ENCODE data around the gene TFAP2A.

Gene TFAP2A

DNA sequence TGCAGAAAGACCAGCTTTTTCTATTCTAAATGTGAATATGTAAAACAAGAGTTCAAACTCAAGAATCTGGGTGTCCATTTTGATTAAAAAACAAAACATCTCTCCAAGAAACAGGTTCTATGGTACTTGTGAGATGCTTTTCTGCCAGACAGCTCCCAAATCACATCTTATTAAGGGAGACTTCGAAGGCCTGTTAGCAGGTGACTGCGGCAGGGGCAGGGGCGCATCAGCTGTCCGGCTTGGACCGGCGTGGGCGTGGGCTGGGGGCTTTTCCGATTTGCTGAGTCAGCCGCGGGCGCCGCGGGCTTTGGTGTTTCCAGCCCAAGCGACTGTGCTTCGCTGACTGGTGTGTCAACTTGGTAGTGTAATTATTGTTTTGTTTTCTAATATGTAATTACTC is 32.6 kb downstream of the TFAP2A start:
- no peak for DNase-seq

DNA sequence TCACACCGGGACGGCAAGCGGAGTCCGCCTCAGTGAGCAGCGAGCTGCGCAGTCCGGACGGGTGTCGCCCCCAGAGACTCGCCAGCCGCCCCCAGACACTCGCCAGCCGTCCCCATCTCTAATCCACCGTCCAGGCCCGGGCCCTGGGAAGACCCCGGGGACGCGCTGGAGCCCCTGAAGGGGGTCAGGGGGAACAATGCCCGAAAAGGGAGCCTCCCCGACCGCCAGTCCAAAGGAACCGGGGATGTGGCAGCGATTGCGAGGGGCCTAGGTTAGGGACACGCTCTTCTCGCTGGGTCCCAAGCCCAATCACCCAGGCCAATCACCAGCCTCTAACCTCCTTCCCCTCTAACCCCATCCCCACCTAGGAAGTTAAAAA is 33.1 kb downstream of the TFAP2A start:
- no peak for DNase-seq

DNA sequence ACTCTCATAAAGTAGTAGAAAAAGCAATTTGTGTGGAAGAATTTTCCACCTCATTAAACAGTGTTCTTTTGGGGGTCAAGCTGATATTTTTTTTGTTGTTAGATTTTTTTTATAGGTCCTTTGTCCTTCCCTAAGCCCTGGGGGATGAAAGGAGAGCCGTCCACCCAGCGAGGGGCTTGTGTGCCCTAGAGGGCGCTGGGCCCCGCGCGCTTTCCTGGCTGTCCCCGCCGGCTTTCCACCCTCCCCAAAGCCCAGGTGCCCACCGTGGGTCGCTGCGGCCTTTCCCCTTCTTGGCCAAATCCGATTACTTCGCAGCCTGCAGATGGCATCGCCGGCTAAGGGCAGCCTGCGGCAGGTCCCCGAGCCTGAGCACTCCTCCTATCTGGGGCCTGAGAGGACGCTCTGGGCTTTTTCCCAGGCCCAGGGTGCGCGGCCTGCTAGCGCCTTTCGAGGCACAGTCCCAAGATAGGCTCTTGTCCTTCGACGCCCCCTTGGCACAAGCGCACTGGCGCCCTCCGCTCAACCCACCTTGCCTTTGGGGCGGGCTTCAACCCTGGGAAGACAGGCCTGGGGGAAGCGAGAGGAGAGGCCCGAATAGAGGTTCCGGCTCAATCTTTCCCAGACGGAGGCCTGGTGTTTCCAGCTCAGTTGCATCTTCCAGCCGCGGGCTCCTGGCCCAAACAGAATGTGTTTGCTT is 33.6 kb downstream of the TFAP2A start:
- no peak for DNase-seq

DNA sequence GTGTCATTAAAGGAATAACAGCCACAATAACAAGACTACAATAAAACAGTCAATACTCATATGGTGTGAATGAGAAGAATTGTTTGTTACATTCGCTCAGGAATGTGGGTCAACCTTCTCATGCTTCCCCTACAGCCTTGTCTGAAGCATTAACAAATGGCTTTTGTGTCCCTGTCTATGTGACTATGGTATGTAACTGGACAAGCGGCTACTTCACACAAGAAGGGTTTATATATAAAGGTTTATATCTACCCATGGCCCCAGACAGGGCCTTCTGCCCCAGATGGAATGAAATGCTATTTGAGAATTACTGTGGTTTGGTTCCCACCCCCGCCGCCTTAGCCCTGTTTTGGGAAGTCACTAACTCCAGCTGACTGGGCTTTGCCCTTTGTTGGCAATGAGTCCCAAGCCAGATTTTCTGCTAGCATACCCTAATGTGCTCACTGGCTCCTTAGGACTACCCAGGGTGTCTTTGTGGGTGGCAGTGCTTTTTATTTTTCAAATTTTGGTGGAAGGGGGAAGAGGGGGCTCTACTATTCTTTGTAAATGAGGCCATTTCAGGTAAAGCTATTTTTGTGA is 39.4 kb downstream of the TFAP2A start:
- DNase-seq, result no peak

DNA sequence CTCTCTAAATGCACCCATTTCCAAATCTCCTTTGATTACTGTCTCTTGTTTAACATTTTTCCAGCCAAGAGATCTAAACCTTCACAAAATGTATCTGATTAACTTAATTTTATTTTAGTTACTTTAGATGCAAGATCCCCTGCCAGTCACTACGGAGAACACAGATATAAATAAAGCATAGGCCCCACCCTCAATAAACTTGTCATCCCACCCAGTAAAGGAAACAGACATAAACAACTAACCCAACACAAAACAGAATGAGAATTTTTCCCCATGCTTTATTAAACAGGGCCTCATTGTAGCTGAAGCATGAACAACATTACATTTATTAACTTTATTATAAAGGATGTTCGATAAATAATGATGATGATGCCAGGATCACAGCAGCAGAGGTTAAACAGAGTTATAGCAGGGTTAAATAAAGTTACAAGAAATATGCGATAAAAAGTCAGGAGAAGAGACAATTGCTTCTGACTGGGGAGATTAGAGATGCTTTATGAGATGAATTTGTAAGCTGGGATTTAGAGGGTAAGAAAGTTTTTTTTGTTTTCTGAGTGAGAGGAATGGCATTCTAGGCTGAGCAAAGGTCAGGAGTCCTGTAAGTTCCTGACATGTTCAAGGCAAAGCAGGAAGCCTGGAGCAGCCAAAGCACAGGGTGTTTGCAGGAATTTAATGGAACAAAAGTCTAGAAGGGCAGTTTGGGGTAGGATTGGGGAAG is 41.1 kb downstream of the TFAP2A start:
- DNase-seq, result no peak

DNA sequence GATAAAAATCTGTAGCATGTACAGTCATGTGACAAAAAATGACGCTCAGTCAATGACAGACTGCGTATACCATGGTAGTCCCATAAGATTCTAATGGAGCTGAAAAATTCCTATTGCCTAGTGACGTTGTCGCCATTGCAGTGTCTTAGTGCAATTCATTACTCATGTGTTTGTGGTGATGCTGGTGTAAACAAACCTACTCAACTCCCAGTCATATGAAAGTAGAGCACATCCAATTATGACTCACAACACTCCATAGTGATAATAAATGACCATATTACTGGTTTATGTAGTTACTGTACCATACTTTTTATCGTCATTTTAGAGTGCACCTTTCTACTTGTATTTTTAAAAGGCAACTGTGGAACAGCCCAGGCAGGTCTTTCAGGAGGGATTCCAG is 45.0 kb downstream of the TFAP2A start:
- DNase-seq, result no peak

DNA sequence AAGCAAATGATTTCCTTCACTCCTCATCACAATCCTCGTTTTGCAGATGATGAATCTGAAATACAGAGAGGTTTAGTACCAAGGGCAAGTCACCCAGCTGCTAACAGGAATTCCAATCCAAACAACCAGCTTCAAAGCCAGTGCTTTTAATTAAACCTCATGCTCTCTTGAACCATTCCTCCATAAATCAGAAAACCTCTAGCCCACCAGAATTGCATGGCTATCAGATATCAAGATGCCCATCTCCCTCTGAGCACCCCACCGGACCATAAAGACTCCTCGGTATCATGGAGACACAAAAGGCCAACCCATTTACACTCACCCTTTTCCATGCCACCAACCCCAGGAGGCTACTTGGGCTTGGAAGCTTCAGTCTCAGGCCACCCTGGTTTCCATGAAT is 46.0 kb downstream of the TFAP2A start:
- no peak for DNase-seq

DNA sequence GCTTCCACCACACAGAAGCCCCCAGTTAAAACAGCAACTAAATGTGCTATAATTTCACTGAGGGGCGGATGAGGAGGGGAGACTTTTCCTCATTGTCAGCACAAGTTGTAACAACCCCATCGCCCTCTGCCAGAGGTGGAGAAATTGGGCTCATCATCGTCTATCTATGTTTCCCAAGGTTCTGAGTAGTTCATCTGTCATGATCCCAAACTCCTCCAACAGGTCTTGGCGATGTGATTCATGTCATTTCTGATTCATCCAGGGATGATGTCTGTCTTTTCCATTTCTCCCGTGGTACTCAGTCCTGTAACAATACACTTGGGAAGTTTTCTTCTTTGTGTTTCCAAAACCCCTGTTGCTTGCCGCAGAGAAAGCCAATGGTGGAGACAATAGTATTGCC is 51.0 kb downstream of the TFAP2A start:
- DNase-seq, result no peak

DNA sequence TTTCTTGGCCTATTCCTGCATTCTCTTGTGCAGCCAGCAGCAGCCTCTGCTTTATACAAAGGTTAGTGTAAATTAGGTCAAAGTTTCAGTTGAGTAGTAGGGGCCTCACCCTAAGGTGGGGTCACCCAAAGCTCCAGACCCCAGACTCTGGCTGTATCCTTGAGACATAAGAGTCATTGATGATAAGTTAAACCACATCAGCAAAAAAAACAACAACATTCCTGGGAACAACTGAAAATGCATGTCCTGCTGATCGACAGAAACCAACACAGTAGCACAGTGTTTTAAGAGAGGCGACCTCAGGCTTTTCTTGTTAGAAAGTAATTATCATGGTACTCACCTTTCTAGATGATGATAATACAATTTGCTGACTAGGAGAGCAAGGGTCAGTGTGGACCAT is 52.6 kb downstream of the TFAP2A start:
- DNase-seq, result no peak

DNA sequence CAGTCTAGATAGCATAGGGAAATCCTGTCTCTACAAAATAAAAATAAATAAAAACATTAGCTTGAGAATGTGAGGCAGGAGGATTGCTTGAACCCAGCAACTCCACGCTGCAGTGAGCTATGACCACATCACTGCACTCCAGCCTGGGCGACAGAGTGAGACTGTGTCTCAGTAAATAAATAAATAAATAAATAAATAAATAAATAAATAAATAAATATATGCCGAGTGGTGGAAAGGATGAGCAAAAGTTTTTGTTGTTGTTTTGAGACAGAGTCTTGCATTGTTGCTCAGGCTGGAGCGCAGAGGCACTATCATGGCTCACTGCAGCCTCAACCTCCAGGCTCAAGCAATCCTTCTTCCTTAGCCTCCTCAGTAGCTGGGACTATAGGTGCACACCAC is 53.4 kb downstream of the TFAP2A start:
- no peak for DNase-seq

DNA sequence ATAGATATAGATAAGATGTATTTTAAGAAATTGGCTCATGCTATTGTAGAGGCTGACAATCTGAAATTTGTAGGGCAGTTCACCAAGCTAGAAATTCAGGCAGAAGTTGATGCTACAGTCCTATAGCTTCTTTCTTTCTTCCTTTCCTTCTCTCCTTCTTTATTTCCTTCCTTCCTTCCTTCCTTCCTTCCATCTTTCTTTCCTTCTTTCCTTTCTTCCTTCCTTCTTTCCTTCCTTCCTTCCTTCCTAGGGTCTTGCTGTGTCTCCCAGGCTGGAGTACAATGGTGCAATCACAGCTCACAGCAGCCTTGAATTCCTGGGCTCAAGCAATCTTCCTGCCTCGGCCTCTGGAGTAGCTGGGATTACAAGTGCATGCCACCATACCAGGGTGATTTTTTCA is 55.3 kb downstream of the TFAP2A start:
- DNase-seq, result no peak

DNA sequence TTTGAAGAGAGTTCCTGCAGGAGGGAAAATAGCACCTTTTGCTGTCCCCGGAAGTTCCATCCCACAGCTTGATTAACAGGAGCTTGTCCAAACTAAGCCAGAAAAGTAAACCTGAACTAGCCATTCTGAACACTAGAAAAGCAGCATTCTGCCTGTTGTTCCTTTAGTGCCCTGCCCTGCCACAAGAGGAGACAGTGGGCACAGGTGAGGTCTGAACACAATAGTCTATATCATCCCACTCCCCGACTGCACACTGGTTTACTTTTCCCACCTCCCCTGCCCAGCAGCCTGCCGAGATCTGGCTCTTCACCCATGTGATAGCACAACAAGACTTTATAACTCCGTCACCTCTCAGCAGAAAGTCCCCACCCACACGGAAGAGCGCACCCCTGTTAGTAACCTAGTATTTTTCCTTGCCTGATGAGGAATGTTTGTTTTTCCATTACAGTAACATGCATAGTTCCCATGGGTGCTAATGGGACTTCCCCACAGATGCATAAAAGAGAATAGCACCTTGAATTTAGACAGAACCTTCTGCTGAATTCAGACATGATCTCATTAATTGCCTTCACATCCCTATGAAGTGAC is 59.7 kb downstream of the TFAP2A start:
- no peak for DNase-seq

DNA sequence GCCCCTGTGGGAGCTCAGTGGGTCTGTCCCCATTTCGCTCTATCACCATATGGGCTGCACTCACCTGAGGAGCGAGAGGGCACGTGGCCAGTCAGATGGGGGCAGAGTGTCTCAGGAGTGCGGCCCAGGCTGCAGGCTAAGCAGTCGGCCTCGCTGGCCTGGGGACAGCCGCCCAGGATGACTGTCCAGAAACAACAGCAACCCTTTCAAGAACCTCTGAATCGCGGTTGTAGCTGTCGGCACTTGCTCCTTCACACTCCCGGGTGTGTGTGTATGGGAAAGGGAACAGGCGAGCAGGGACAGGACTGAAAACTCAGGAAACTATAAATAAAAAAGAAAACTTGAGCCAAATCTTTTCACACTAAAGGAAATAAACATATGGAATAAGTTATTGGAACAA is 63.1 kb downstream of the TFAP2A start:
- no peak for DNase-seq

DNA sequence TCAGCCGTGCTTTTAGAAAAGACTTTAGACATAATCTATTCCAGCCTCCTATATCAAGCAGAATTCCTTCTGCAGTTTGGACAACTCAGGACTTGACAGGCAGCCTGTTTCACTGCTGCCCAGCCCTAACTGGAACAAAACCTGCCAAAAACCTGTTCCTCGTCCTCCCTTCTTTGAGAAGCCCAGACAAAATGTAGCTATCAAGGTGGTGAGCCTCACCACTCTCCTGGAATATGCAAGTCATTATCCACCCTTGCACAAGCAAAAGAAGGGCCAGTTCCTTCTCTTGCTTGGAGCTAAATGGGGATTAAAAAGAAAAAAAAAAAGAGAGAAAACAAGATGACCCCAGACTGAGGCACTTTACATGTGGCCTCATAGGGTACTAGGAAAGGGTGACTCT is 64.2 kb downstream of the TFAP2A start:
- no peak for DNase-seq

DNA sequence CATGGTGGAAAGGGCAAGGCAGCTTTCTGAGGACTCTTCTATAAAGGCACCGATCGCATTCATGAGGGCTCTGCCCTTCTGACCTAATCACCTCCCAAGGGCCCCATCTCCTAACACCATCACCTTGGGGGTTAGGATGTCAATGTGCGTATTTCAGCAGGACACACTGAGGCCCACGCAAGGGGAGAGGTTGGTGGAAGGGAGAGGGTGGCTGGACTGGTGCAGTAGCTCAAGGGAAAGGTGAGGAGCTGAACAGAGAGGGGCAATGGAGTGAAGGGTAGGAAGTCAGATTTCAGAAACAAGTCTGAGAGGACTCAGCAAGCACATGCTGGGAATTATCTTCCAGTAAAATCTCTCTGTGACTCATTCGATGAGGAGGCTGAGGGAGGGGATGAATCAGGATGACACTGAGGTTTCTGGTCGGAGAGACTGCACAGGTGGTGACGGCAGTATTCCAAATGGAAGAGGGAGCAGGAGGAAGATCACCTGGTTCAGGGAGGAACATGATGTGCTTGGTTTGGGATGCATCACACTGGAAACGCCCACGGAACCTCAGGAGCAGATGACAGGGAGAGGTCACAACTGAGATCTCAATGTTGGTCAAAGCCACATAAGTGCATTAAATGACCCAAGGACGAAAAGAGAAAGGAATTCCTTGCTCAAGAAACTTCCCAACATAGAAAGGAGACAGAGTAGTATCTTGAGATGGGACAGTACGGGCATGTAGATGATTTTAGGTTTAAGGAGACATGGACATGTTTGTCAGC is 67.1 kb downstream of the TFAP2A start:
- DNase-seq, result no peak

Data from NCI-H1930 (cell line).